CD14-positive monocyte (primary cell): Measurements from ENCODE around the gene EXOSC10. TPM values are rescaled to one million over a fixed set of nuclear protein-coding genes. Genes with fewer than 3 reads are reported as not detected.

Experiments used
- DNase-seq, 3 donors: peaks; one replicate each; pipeline ENCODE4 v3.0.0-alpha.2; 2011 to 2022
- H2AFZ ChIP-seq: 2 replicates; pipeline ENCODE4 v1.6.0; 2012; ENCODE audit warnings: mild to moderate bottlenecking, low read depth, low read length, inconsistent platforms; ENCODE audit not compliant: insufficient read depth, poor library complexity, severe bottlenecking
- H3K27ac ChIP-seq, 2 donors: 1 replicate in 1 of 2; 2 replicates in 1 of 2; pipeline ENCODE4 v1.5.1; 2012 to 2013; ENCODE audit warnings: low read length in 2 of 2, control low read depth in 1 of 2, inconsistent platforms in 1 of 2, low read depth in 1 of 2, mild to moderate bottlenecking in 1 of 2
- H3K27me3 ChIP-seq, 2 donors: one replicate each; pipeline versions ENCODE4 v1.6.0 to v1.6.1; 2011 to 2013; ENCODE audit warnings: low read length in 2 of 2; ENCODE audit not compliant: control insufficient read depth in 2 of 2, insufficient read depth in 2 of 2
- H3K36me3 ChIP-seq, 2 donors: replicated peaks in 1 of 2; 1 replicate in 1 of 2; 2 replicates in 1 of 2; pipeline versions ENCODE4 v1.5.1 to v1.6.1; 2012 to 2013; ENCODE audit warnings: low read length in 2 of 2, control low read depth in 1 of 2, inconsistent platforms in 1 of 2, mild to moderate bottlenecking in 1 of 2; ENCODE audit not compliant: insufficient read depth in 2 of 2, control insufficient read depth in 1 of 2
- H3K4me1 ChIP-seq, 2 donors: 1 replicate in 1 of 2; 2 replicates in 1 of 2; pipeline versions ENCODE4 v1.5.1 to v1.6.1; 2012 to 2013; ENCODE audit warnings: low read length in 2 of 2, control low read depth in 1 of 2, inconsistent platforms in 1 of 2, mild to moderate bottlenecking in 1 of 2, moderate library complexity in 1 of 2; ENCODE audit not compliant: insufficient read depth in 2 of 2, control insufficient read depth in 1 of 2
- H3K4me2 ChIP-seq: replicated peaks from 2 replicates; pipeline ENCODE3; 2012; ENCODE audit warnings: low read length, moderate library complexity, mild to moderate bottlenecking; ENCODE audit not compliant: poor library complexity, severe bottlenecking; ENCODE audit errors: extremely low read depth
- H3K4me3 ChIP-seq, 3 experiments: fragments of 200-600 bp in 1 of 3; sonication (generic) in 1 of 3; replicated peaks in 1 of 3; 1 replicate in 2 of 3; 2 replicates in 1 of 3; pipeline ENCODE4 v1.5.1; 2011 to 2013; ENCODE audit warnings: low read length in 3 of 3, mild to moderate bottlenecking in 3 of 3, control low read depth in 2 of 3, low read depth in 2 of 3, inconsistent platforms in 1 of 3, moderate library complexity in 1 of 3
- H3K79me2 ChIP-seq: 2 replicates; pipeline ENCODE4 v1.6.0; 2012; ENCODE audit warnings: mild to moderate bottlenecking, control low read depth, inconsistent platforms, low read length, moderate library complexity; ENCODE audit not compliant: insufficient read depth
- H3K9ac ChIP-seq: 2 replicates; pipeline ENCODE4 v1.6.0; 2017; ENCODE audit warnings: low read length, mild to moderate bottlenecking; ENCODE audit not compliant: insufficient read depth, poor library complexity, severe bottlenecking
- H3K9me3 ChIP-seq, 2 donors: replicated peaks in 1 of 2; 1 replicate in 1 of 2; 2 replicates in 1 of 2; pipeline versions ENCODE4 v1.5.1 to v1.6.1; 2012 to 2013; ENCODE audit warnings: low read length in 2 of 2, control low read depth in 1 of 2; ENCODE audit not compliant: control insufficient read depth in 1 of 2, insufficient read depth in 1 of 2
- H4K20me1 ChIP-seq: 2 replicates; pipeline ENCODE4 v1.6.0; 2012; ENCODE audit warnings: mild to moderate bottlenecking, low read length, control low read depth, moderate library complexity; ENCODE audit not compliant: insufficient read depth
- H3K27ac Mint-ChIP-seq, 7 donors: one replicate each; pipeline ENCODE4 v1.8.0; 2020; ENCODE audit warnings: mild to moderate bottlenecking in 7 of 7, mixed read lengths in 7 of 7, moderate library complexity in 6 of 7, inconsistent platforms in 2 of 7
- H3K27me3 Mint-ChIP-seq, 3 donors: one replicate each; pipeline ENCODE4 v1.8.0; 2021 to 2022; ENCODE audit warnings: low read depth in 3 of 3, mild to moderate bottlenecking in 3 of 3, mixed read lengths in 3 of 3, moderate library complexity in 3 of 3, inconsistent platforms in 1 of 3
- H3K36me3 Mint-ChIP-seq, 2 donors: one replicate each; pipeline ENCODE4 v1.8.0; 2020; ENCODE audit warnings: mixed read lengths in 2 of 2, inconsistent platforms in 1 of 2, mild to moderate bottlenecking in 1 of 2
- H3K4me1 Mint-ChIP-seq: one replicate; pipeline ENCODE4 v1.8.0; 2020; ENCODE audit warnings: mild to moderate bottlenecking, mixed read lengths
- H3K4me3 Mint-ChIP-seq, 2 donors: one replicate each; pipeline ENCODE4 v1.8.0; 2020; ENCODE audit warnings: mild to moderate bottlenecking in 2 of 2, mixed read lengths in 2 of 2, moderate library complexity in 1 of 2
- H3K9me3 Mint-ChIP-seq, 7 donors: one replicate each; pipeline ENCODE4 v1.8.0; 2020 to 2022; ENCODE audit warnings: mixed read lengths in 7 of 7, mild to moderate bottlenecking in 6 of 7, moderate library complexity in 6 of 7, inconsistent platforms in 2 of 7
- CTCF ChIP-seq: fragments of 200-600 bp; IDR thresholded peaks from one replicate; pipeline ENCODE4 v1.8.0; 2022; ENCODE audit warnings: antibody characterized with exemption, mild to moderate bottlenecking
- WGBS: methylation state at CpG from one replicate; pipeline ENCODE4 v1.1.5; 2013; ENCODE audit warnings: missing lambda C conversion rate; ENCODE audit not compliant: insufficient coverage; 5-methylcytosine and 5-hydroxymethylcytosine counted together
- intact Hi-C, 2 donors: fragments of 100-400 bp; cut with micrococcal nuclease; formaldehyde crosslinking; loops; one replicate each; pipeline versions ENCODE4 v1.15.0 to v1.15.1; 2023
- polyA plus RNA-seq, 3 donors: library from polyadenylated mRNA; depleted of rRNA in 1 of 3; unstranded in 2 of 3; stranded (reverse) in 1 of 3; fragments of 300-500 nt in 2 of 3; fragments of >200 nt in 1 of 3; fragmentation: Illumina TruSeq in 2 of 3; gene quantifications; 1 replicate in 2 of 3; 2 replicates in 1 of 3; pipeline ENCODE4 v1.2.3, GENCODE V29; 2012 to 2021

Gene EXOSC10
- polyA plus RNA-seq, 3 donors, result 24.0 to 66.3 (median 27.4) TPM

- no peak overlapping the region for H3K9ac ChIP-seq
- no peak overlapping the region for H3K4me3 ChIP-seq
- no peaks in the 10 kb centered on the region for H3K27me3 ChIP-seq
- H3K4me2 ChIP-seq, result no peak overlapping the region
- no peak for DNase-seq
- H3K36me3 ChIP-seq, result peaks cover 93 to 100% of the 10 kb centered on the region in 2 donors
- H3K27ac ChIP-seq, result no peak overlapping the region
- H3K27ac Mint-ChIP-seq, result no peak overlapping the region
- TF ChIP-seq CTCF, result no peak
- H3K27me3 Mint-ChIP-seq, result peaks cover 0 to 4% (median 0%) of the 10 kb centered on the region in 3 donors
- H3K4me1 Mint-ChIP-seq, result no peaks in the 10 kb centered on the region
- no peak overlapping the region for H3K4me3 Mint-ChIP-seq
- intact Hi-C loops, result no loop called here
- H3K79me2 ChIP-seq, result no peaks in the 10 kb centered on the region
- no peak overlapping the region for H2AFZ ChIP-seq
- peaks cover 92 to 99% of the 10 kb centered on the region in 2 donors for H3K36me3 Mint-ChIP-seq
- no peaks in the 10 kb centered on the region for H3K9me3 ChIP-seq
- no peaks in the 10 kb centered on the region for H3K9me3 Mint-ChIP-seq
- H3K4me1 ChIP-seq, result no peaks in the 10 kb centered on the region
- no peaks in the 10 kb centered on the region for H4K20me1 ChIP-seq
- WGBS, result 100% methylated on average over 1 of the region's 15 CpGs
Measured at GRCh38 chr1:11129649-11130390, 30.2 kb upstream of the EXOSC10 start.

- H3K9ac ChIP-seq, result no peak overlapping the region
- no peaks in the 10 kb centered on the region for H3K27me3 ChIP-seq
- H2AFZ ChIP-seq, result no peak overlapping the region
- intact Hi-C loops, result no loop called here
- Mint-ChIP-seq H3K4me1 (no peaks in the 10 kb centered on the region), H3K9me3 (no peaks in the 10 kb centered on the region), H3K36me3 (peaks cover 81 to 99% of the 10 kb centered on the region in 2 donors), H3K27me3 (peaks cover 0 to 4% (median 0%) of the 10 kb centered on the region in 3 donors), H3K27ac (no peak overlapping the region), H3K4me3 (no peak overlapping the region)
- no peaks in the 10 kb centered on the region for H3K9me3 ChIP-seq
- DNase-seq, result no peak
- WGBS, result 89% methylated on average over 4 of the region's 5 CpGs
- no peak overlapping the region for H3K27ac ChIP-seq
- no peaks in the 10 kb centered on the region for H3K79me2 ChIP-seq
- H4K20me1 ChIP-seq, result no peaks in the 10 kb centered on the region
- TF ChIP-seq CTCF, result no peak
- H3K4me2 ChIP-seq, result no peak overlapping the region
- no peak overlapping the region for H3K4me3 ChIP-seq
- H3K36me3 ChIP-seq, result peaks cover 89 to 98% of the 10 kb centered on the region in 2 donors
- no peaks in the 10 kb centered on the region for H3K4me1 ChIP-seq
Measured at GRCh38 chr1:11126569-11126968, 26.9 kb upstream of the EXOSC10 start.
